IPS DF 4.7 (cell line): ENCODE measurements around the gene TREM2.
"Not testable (repeated sequence)": the region's sequence is repeated elsewhere in the genome, so short reads cannot be mapped to it uniquely, and the experiment has no call there.

Experiments used
- DNase-seq: peaks from one replicate; pipeline ENCODE4 v3.0.0-alpha.2; 2013; ENCODE audit warnings: low spot score; ENCODE audit errors: extremely low read depth

Gene TREM2

DNA sequence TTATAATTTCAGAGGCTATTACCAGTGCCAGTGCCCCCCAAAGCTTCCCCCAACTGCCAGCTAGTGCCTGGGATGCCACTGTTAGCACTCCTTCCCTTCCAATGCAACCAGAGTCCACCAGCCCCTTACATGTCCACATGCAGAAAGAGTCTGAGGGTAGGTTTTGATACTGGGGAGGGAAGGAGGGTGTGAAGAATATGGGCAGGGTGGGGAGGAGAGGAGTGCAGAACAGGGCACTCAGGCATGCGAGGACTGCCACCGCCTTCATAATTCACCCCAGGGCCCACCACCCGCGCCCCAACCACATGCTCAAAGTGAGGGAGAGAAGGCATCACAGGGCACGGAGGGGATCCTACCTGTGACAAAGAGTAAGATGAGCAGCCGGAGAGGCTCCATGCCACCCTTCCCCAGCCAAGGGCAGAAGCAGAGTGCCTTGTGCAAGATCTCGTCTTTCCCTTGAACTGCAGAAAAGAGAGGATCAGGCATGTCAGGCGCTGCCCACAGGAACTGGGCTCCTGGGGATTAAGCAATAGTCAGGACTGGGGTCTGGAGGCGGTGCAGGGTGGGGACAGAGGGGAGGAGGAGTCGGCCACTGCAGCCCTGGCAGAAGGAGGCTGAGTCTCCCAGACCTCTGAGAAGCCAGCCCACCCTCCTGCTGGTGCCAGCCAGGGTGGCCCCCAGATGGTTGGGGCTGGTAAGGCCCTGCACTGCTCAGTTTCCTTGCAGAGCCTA lies at the start of gene TREM2:
Gene TREM2, minus strand, starts transcription at position 430 of the 732 bp plus-strand sequence. Its CDS starts 34 bp downstream, at position 396.
- DNase-seq: no peak

DNA sequence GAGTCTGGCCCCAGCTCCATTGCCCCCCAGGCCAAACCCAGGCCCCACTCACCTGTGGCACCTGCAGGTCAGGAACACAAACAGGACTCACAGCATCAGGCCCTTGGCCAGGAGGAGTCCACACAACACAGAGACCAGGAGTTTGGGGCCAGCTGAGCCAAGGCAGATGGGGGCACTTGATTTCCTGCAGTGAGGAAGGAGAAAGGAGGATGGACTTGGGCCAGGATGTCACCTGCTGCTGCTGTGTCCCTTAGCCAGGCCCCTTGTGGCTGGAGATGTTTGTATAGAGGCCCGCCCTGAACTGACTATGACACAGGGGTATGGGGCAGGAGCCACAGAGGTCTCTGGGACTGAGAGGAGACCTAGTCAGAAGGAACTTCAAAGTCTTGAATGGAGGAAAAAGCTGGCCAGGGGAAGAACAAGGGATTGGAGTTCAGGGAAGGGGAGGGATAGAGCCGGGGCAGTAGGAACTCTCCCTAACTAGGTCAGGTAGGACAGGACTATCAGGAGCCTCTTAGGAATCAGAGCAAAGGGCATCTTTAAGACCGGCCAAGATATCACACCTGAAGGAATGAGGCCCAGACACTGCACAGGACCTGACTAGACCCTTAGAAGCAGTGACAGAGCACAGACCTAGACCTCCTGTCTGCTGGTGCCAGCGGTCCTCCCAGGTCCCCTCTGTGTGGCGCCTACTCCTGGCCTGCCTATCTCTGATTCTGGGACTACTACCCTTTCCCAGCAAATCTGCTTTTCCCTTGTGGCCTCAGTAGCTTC lies 46.8 kb upstream of the TREM2 start:
- DNase-seq: no peak

DNA sequence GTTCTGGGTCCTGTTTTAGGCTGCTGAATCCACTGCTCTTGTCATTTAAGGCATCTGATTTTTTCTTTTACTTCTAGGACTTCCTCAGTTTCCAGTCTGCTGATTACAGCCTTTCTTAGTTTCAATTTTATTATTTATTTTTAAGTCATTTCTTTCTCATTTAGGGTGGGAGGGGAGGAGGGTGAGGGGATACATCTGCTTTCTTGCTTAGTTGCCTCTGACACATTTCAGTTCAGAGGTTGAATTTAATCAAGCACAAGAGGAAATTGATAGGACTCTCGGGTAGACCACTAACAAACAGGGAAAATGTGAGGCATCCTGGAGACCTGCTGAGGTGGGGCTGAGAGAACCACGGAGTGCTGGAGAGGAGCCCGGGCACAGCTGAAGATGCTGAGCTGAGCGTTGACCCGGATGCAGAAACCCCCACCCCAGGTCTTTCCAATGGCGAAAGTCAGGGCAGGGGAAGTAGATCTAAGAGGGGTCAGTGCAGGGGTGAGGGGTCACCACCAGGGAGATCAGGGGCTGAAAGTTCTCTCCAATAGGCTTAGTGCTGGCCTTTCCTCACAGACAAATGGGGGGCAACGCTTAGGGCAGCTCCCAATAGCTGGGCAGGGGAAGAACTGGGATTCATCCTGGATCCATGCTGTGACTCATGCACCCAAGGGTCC lies 45.7 kb upstream of the TREM2 start:
- no peak for DNase-seq

DNA sequence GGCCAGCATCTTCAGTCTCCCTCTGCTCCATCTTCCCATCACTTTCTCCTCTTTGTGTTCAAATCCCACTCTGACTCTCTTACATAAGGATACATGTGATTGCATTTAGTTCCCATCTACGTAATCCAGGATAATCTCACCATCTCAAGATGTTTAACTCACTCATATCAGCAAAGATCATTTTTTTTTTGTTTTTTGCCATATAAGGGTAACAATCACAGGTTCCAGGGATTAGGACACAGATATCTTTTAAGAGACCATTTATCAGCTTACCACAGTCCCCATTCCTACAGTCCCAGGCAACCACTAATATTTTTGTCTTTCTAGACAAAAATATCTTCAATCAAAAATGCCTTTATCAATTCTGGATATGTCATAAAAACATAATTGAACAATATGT lies 41.2 kb upstream of the TREM2 start:
- DNase-seq: no peak

DNA sequence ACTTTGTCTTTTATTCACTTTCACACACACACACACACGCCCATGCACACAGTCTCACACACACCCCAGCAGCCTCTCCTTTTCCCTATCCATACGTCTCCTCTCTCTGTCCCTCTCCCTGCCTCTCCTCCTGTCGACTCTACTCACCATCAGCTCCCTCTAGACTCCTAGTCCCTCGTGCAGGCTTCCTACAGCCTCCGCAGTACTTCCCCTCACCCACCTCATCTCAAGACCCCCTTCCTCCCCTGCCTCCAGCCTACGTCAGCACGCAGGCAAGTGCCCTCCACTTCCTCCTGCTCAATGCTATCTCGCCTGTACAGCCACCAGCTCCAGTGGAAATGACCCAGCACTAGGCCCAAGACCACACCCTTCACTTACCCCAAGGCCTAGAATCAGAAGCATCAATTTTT lies 38.9 kb upstream of the TREM2 start:
- no peak for DNase-seq

DNA sequence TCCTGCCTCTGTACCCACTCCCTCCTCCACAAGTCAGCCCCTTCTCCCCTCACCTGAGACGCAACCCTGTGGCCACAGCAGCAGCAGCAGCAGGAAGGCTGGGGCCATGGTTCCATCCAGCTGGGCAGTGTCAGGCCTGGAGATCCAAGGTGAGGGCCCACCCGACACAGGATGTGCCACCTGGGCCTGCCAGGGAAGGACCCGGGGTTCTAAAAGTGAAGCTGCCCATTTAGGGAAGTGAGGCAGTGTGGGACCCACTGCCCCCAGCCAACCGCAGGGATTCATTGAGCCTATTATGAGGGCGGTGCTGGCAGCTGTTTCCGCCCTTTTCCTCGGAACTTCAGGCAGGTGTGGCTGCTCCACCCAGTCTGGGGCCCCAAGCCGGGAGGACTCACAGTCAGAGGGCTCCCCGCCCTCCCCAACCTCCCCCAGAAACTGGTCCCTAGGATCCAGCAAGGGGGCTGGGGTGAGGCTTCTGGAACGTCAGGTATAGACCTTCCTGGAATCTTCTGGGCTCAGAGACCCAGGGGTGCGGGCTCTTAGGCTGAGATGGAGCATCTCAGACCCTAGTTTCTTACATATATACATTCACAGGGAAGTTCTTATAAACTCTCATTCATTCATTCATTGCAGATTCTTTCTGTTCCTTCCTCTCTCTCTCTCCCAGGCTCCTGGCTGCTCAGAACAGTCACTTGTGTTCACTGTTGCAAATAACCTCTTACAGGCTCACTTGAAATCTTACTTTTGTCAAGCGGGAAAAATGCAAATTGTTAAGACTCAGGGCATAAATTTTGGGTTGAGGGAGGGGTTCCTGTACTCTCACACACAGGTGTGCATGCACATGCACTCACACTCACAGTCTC lies 38.2 kb upstream of the TREM2 start, which contains the start of gene TREML2:
Gene TREML2, minus strand, starts transcription at position 249 of the 863 bp plus-strand sequence. Its CDS starts 141 bp downstream, at position 108.
- DNase-seq: no peak

DNA sequence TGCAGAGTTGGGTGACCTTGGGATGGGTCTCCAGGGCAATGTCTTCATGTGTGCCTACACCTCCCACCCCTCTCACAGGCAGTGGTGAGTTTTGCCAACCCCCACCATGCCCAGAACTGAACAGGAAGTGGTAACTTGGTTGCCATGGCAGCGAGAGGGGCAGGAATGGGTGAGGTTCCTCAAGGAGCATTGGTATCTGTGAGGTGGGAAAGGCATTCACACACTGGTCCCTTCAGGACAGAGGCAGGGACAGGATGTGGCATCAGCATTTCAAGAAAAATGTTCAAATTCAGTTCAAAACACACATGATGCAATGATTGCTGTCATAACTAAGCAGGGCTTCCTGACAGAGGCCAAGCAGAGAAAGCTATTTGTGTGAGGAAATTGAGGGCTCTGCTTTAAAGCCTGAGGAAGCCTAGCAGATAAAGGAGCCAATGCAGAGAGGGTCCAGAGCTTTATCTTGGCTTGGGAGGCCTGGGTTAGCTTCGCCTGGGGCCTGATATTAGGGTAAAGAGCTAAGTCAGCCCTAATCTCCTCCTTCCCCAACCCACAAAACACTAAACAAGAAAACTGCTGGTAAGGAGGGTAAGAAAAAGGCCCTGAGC lies 37.5 kb upstream of the TREM2 start:
- no peak for DNase-seq

DNA sequence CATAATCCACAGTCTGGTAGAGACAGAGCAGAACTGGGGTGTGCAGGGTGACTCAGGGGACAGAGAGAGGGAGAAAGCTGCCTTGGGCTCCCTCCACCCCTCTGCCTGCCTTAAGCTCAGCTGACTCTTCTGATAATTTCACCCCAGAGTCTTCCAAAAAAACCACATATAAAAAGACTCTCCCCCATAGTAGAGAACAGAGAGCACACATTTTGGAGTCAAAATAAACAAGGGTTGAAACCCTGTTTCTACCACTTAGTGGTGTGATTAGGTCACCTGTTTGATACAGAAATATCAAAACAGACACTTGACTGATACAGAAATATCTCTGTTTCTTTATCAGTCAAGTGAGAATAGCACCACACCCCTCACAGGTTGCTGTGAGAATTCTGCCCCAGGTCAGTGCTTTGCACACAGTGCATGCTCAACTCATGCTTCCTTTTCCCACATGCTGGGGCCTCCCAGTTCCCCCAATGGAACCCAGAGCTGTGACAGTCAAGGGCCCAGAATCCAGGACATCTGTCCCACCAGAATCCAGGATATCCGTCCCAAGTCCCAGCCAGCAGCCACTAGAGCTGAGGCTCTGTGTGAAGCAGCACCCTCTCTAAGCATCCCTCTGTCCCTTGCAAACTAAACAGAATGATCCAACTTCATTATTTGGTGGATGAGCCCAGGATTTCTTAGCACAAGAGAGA lies 36.8 kb upstream of the TREM2 start:
- DNase-seq: no peak

DNA sequence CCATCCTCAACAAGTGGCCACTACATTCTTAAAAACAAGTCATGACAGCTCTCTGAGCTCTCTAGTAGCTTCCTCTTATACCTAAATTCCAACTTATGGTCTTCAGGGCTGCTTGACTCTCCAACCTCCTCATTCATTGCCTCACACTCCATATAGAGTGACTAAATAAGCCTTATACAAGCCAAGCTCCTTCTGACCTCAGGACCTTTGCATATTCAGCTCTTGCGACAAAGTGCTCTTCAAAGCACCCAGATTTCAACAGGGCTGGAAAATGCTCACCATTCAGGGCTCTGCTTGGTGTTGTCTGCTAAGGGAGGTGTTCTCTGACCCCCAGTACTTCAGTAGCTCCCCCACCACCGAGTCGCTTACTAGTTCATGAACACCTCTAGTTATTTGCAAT lies 34.3 kb upstream of the TREM2 start:
- no peak for DNase-seq

DNA sequence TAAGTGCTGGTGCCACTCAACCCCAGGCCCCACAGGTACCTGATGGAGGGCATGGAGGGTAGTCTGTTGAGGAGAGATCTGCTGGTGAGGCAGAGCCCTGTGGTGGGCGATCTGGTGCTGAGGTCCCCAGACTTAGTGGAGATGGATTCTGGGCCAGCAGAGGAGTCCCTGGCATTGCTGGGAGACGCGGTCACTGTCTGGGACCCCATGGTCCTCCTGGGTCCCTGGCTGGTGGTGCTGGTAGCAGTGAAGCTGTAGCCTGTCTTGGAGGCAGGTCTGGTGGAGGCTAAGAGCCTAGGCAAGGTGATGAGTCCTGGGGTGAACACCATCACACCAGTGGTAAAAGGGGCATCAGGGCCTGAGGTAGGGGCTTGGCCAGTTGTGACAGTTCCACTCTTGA lies 31.5 kb upstream of the TREM2 start:
- no peak for DNase-seq

DNA sequence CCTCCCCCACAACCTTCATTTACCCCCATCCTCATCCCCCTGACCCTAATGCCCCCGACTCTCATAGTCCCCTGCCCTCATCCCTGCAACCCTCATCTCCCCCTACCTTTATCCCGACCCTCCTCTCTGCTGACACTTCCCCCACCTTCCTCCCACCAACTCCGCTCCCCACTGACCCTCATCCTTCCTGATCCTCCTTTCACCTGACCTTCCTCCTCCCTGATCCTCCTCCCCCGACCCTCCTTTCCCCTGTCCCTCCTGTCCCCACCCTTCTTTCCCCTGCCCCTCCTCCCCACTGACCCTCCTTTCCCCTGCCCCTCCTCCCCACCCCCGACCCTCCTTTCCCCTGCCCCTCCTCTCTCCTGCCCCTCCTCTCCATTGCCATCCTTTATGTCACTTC lies 31.0 kb upstream of the TREM2 start:
- DNase-seq: no peak

DNA sequence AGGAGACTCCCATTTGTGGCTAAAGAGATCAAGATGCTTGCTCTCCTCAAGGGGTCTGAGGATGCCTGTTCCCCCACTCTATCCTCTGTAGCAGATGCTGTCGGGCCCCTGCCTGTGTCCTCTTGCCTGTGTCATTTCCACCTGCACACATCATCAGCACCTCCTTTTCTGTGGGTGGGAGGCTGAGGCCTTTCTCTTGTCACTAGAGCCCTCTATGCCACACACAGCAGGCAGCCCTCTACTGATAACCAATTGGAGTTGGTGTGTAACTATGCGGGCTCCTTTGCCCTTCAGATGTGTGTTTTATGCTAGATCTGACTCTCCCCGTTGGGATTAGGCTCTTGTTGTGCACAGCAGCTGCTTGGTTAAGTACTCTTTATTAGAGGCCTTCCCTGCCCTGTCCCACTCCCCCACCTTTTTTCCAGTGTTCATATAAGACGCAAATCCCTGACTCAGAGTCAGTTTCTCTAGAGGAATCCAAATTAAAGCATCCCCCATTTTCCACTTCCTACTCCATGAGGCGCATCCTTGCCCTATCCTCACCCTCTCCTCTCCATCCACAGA lies 30.3 kb upstream of the TREM2 start:
- DNase-seq: no peak

DNA sequence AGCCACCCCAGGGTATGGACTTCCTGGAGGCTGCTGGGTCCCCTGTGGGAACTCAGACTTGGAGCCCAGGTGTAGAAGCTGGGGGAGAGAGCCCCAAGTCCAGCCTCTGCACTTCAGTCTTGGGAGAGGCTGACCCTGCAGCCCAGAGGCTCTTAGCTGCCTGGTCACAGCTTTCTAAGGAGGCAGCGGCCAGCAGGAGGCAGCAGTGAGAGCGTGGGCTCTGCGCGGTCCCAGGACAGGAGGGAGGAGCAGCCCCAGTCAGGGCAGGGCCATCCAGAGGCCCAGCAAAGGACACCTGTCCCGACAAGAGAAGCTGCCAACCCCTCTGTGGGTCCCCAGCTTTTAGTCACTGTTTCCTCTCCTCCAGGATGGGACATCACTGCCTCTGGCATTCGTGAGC lies 28.7 kb upstream of the TREM2 start:
- peak; percentile 53 for DNase-seq

DNA sequence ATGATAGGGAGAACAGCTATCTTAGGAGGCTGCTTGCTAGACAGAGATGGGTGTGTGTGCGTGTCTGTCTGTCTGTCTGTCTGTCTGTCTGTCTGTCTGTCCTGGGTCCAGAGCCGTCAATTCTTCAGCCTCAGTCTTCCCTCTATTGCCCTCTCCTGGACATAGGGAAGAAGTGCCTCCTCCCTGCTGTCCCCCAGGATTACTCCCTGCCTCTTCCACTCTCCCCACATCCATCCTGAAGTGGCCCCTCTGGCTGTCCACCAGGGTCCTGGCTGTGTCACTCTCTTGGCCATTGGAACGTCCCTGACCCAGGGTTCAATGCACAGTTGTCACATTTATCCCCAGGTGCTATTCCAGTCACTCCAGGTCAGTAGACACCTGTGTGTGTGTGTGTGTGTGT lies 27.9 kb upstream of the TREM2 start:
- DNase-seq: no peak

DNA sequence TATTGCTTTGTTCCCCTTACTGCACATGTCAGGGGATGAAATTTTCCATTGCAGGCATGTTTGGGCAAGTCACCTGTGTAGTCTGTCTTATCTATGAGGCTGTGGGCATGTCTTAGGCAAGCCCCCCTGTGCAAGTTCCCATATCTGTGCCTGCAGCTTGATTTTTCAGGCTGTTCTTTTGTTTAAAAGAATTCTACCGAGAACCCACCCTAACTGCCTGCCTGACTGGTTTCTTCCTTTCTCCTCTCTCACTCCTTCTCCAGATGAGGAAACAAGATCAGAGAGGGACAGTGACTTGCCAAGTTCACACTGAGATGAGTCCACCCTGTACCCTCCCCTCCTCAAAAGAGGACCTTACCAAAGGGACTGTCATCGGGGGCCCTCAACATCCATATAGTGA lies 27.1 kb upstream of the TREM2 start:
- DNase-seq: no peak

DNA sequence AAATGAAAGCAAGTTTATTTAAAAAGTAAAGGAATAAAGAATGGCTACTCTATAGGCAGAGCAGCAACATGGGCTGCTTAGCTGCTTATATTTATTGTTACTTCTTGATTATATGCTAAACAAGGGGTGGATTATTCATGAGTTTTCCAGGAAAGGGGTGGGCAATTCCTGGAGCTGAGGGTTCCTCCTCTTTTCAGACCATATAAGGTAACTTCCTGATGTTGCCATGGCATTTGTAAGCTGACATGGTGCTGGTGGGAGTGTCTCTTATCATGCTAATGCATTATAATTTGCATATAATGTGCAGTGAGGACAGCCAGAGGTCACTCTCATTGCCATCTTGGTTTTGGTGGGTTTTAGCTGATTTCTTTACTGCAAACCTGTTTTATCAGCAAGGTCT lies 26.1 kb upstream of the TREM2 start:
- DNase-seq: not testable (repeated sequence)

DNA sequence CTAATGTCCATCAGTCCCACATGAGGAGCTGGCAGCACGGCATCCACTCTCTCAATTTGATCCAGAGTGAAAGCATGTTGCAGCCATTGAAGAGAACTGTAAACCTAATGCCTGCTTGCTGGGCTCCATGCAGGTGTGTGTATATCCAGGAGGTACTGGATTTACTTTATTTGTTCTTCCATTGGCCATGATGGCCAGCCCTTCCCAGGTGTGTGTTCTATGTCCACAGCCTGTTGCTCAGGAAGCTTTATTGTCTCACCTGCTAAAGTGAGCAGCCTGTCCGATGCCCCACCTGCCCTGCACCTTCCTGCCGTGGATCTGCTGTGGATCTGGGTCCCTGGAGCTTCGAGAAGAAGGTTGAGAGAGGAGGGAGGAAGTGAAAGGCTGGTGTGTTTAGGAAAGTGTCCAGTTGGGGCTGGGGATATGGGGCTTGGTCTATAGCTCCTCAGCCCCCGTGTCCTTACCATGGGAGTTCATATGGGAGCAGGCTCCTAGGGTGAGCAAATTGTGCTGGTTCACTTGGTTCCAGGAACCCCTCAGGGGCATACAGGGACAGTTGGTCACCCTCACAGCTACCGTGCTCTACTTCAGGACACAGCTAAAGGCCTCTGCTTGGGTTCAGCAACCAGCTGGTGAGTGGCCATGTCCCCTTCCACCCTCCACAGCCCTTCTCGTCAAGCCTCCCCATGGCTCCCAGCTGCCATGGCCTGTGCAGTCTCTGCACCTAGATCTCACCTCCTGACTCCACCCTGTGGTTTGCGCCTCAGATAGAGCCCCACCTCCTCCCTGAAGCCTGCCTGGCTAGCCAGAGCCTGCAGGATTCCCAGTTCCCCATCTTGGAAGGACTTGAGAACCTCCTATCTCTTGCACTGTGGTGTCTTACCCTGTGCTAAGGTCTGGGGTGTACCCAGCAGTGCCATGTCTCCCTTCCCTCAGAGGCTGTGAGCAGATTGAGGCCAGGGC lies 25.3 kb upstream of the TREM2 start:
- DNase-seq: no peak

DNA sequence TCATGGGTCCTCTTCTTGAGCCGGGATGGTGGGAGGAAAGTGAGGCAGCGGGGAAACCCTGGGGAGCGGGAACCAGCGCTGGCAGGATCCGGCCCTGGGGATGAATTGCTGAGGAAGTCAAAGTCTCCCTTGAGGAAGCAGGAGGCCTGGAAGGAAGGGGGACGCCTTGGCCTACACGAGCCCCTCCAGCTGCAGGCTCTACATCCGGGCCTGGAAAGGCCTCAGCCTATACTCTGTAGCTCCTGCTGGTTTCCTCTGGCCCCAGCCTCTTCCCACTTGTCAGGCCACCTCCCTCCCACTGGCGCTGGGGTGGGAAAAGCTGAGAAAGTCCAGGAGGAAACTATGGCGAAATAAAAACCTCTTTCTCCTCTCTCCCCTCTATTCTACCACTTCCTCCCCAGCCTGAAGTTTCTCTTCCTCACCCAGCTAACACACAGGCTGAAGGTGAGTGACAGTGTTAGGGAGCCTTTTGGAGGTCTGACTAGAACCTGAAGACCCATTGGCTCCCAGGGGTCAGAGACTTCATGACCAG lies 23.2 kb upstream of the TREM2 start:
- no peak for DNase-seq

DNA sequence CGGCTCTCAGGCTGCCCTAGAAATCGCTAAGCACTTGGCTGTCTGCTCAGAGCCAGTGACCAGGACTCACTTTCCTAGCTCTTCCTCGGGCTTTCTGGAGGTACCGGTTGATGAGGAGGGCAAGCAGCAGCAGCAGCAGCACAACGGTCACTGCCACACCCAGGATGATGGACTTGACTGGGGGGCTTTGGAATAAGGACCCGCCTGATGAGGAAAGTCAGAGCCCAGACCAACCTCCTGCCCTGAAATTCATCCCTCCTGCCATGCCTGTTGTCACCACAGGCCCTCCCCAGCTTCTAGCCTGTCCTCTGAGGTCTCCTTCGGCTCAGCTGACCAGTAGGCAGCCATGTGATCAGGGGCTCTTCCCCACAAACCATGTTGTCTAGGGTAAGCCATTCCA lies 21.8 kb upstream of the TREM2 start:
- no peak for DNase-seq
